ENCODE results near the gene ACACB. TPM values are rescaled to one million over a fixed set of nuclear protein-coding genes. Genes with fewer than 3 reads are reported as not detected.

ACACB gene
- total and polyA plus RNA-seq, 2 experiments from 2014 or later: 6.2 to 15.4 TPM

GRCh38 chr12:109258607-109259544 lies 142.5 kb downstream of the ACACB start (continued):
- TF ChIP-seq ZNF462 (CRISPR knock-in tag; IDR thresholded peaks at IDR 0.05) (no peak), ZNF114 (CRISPR knock-in tag; IDR thresholded peaks at IDR 0.05) (no peak), REST (IDR thresholded peaks at IDR 0.05; ENCODE audit: unreplicated experiment) (peak; percentile 63)

GRCh38 chr12:109259545-109259895 lies 143.1 kb downstream of the ACACB start:
- ATAC-seq (no peak), DNase-seq (ENCODE audit: low spot score) (no peak)
- Mint-ChIP-seq H3K36me3 (ENCODE audit: low read depth) (peaks cover 9% of the 10 kb centered on the region), H3K4me3 (no peak overlapping the region), H3K27me3 (ENCODE audit: insufficient read depth, low read depth, poor library complexity) (peaks cover 4% of the 10 kb centered on the region), H3K4me1 (peaks cover 16% of the 10 kb centered on the region), H3K27ac (no peak overlapping the region; the same call in 1 of the 2 replicates), H3K9me3 (no peaks in the 10 kb centered on the region; the same call in 2 of the 3 replicates)
- H3K27ac ChIP-seq (ENCODE audit: low read depth): no peak overlapping the region
- H3K4me1 ChIP-seq (ENCODE audit: insufficient read depth): no peaks in the 10 kb centered on the region; the same call in 1 of the 2 replicates
- H3K36me3 ChIP-seq (ENCODE audit: insufficient read depth): no peaks in the 10 kb centered on the region
- H3K4me3 ChIP-seq: no peak overlapping the region
- H3F3A ChIP-seq (replicated peaks; ENCODE audit: low read depth): no peaks in the 10 kb centered on the region
- H3K4me2 ChIP-seq: no peak overlapping the region
- no peaks in the 10 kb centered on the region for H4K20me1 ChIP-seq (replicated peaks; ENCODE audit: insufficient read depth)
- no peaks in the 10 kb centered on the region for H3K27me3 ChIP-seq (ENCODE audit: insufficient read depth)
- no peaks in the 10 kb centered on the region for H3K9me2 ChIP-seq (ENCODE audit: insufficient read depth)
- no peak overlapping the region for H2AFZ ChIP-seq
- H3K79me2 ChIP-seq (replicated peaks; ENCODE audit: insufficient read depth): no peaks in the 10 kb centered on the region
- TF ChIP-seq POLR2AphosphoS5 (IDR thresholded peaks at IDR 0.05; ENCODE audit: low read depth): no peak
- no peak for TF ChIP-seq JUNB (IDR thresholded peaks at IDR 0.05; ENCODE audit: unreplicated experiment)
- no peak for TF ChIP-seq STAT1 (IDR thresholded peaks at IDR 0.05; ENCODE audit: unreplicated experiment)
- no peak for TF ChIP-seq CTCF (conservative IDR thresholded peaks at IDR 0.05; ENCODE audit: low read depth in 2 of 2)
- TF ChIP-seq CREB1 (CRISPR knock-in tag; IDR thresholded peaks at IDR 0.05; ENCODE audit: low read depth): no peak
- TF ChIP-seq NANOG (IDR thresholded peaks at IDR 0.05; ENCODE audit: borderline replicate concordance): no peak
- no peak for TF ChIP-seq ZNF331 (CRISPR knock-in tag; IDR thresholded peaks at IDR 0.05; ENCODE audit: low read depth)

All from GM23338 (cell line).